Astrocyte (in vitro differentiated cells and primary cell): ENCODE measurements around the gene JMJD4.

ENCODE experiments used
- CTCF ChIP-seq: IDR thresholded peaks from 2 replicates; pipeline ENCODE4 v1.5.1; 2011; ENCODE audit warnings: low read depth, mild to moderate bottlenecking, inconsistent platforms, low read length, moderate library complexity; ENCODE audit not compliant: insufficient read depth
- EZH2 ChIP-seq: IDR thresholded peaks from 2 replicates; pipeline ENCODE4 v1.6.1; 2012; ENCODE audit warnings: mild to moderate bottlenecking, low read length, inconsistent platforms; ENCODE audit not compliant: insufficient read depth

- TF ChIP-seq CTCF (no peak), EZH2 (no peak)
Observed at GRCh38 chr1:227726924-227727599, 8.0 kb downstream of the JMJD4 start.
